ENCODE measurements around the gene WDPCP.

- TF ChIP-seq CTCF (IDR thresholded peaks at IDR 0.05; ENCODE audit: low read depth, low read length, poor library complexity, severe bottlenecking) (no peak), EZH2phosphoT487 (IDR thresholded peaks at IDR 0.05; ENCODE audit: borderline replicate concordance, low read length) (no peak)
Measured at GRCh38 chr2:63613391-63613901, 25.2 kb upstream of the WDPCP start.
